GM21619 (cell line): Measurements from ENCODE around the gene CAPN7.

Source experiments
- ATAC-seq: cut with Tn5 transposase; IDR thresholded peaks from one replicate; pipeline ENCODE4 v1.9.1; 2021; ENCODE audit not compliant: unreplicated experiment

Gene CAPN7

DNA sequence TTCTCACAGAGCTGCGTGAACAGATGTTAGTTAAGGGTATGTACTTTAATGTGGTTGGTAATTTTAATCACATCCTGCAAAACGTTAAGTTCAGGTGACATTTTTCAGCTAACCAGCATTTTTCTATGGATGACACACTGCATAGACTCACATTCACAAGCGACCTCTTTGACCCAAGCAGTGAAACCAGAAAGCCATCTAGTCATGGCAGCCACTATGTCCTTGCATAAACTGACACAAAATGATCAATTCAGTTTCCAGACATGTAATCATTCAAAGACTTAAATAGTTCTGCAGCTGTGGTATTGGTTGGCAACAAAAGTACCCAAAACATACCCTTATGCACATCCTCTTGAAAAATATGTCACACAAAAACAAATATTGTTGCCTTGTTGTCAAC, 7.4 kb upstream of the CAPN7 start:
- no peak for ATAC-seq

DNA sequence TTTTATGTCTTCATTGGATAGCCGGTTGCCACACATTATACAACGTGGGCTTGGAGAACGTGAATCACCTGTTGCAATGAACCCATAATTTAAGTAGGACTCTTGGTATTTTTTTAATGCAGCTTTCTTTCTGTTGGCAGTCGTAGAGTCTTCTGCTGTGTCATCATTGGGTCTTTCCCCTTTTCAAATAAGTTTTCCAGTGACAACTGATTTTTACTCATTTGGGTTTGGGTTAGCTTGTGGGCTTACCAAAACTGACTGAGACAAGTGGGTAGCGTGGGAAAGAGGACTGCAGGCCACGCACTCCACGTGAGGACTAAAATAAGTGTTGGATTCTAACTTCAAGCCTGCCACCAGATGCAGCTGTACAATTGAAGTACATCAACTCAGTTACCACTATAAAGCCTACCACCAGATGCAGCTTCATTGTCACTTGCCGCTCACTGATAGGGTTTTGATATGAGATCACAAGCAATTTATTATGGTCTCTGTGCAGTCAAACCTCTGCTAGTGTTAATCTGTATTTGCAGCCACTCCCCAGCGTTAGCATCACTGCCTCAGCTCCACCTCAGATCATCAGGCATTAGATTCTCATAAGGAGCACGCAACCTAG, 6.4 kb upstream of the CAPN7 start:
- ATAC-seq, result no peak

DNA sequence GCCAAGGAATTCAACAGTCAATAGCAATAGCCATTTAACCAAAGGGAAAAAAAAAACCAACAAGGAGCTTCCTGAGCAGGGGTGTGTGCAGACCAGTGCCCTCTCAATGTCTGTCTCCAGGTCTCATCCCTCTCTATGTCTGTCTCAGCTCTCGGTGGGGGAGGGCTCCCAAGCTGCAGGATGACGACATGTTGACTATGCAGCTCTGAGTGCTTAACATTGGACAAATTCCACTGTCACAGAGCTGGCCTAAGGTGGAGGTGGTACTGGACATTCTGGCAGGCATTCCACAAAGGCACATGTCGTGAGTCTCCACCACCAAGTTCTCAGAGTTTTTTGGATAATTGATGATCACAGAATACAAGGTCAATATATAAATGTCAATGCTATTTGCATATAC, 2.0 kb upstream of the CAPN7 start:
- ATAC-seq, result no peak

DNA sequence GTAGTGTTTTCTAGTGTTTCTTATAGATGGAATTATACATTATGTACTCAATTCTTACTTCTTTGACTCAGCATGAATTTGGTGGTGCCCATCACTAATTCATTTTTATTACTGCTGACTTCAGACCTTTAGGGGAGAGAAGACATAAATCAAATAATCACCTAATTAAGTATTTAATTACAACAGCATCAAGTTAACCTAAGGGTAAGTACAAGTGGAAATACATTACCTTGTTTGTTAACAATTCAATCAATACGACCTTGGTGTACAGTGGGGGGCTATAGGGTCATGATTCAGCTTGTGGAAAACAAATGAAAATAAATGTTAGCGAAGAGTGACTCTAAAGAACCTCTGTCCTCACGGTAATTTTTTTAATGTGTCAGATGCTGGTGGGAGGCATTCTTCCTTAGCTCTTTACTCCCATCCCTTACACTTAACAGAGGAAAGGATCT, 538 bp upstream of the CAPN7 start:
- no peak for ATAC-seq

DNA sequence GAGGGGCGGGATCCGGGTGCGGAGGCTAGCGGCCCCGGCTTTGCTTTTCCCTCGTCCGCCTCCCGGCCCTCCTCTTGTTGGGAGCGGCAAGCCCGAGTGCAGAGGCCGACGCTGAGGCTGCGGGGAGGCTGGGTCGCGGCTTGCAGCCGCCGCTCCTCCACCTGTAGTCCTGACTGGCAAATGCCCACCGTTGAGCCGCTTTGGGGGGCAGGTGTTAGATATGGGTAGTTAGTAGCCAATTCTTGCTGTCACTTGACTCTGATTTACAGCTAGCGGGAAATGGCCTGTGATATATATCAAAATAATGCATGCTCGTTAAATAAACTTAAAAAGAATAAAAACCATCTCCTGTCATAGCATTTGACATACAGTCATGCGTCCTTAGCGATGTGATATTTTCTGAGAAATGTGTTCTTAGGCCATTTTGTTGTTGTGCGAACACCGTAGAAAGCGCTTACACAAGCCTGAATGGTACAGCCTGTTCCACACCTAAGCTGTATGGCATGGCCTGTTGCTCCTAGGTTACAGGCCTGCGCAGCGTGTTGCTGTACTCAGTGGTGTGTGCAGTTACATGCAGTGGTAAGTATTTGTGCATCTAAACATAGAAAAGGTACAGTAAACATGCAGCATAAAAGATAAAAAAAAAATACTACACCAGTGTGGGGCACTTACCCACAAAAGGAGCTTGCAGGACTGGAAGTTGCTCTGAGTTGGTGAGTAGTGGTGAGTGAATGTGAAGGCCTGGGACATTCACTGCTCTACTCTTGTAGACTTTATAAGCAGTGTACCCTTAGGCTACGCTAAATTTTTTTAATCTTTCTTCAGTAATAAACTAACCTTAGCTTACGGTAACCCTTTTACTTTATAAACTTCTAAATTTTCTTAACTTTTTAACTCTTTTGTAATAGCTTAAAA, 873 bp downstream of the CAPN7 start:
- ATAC-seq, result no peak

DNA sequence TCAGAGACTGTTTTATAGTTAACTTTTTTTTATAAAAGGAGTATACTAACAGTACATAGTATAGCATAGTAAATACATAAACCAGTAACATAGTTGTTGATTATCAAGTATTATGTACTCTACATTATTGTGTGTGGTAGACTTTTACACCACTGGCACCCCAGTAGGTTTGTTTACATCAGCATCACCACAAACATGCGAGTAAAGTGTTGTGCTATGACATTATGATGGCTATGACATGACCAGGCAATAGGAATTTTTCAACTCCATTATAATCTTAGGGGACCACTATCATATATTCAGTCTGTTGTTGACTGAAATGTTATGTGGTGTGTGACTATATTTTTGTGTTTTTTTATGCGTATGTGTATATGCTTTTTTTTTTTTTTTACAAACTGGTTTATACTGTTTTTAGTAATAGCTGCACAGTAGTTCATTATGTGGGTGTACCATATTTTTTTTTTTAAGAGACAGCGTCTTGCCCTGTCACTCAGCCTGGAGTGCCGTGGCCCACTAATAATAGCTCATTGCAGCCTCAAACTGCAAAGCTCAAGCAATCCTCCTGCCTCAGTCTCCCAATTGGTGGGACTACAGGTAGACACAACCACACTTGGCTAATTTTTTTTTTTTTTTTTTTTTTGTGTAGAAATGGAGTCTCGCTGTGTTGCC, 1.9 kb downstream of the CAPN7 start:
- ATAC-seq, result no peak

DNA sequence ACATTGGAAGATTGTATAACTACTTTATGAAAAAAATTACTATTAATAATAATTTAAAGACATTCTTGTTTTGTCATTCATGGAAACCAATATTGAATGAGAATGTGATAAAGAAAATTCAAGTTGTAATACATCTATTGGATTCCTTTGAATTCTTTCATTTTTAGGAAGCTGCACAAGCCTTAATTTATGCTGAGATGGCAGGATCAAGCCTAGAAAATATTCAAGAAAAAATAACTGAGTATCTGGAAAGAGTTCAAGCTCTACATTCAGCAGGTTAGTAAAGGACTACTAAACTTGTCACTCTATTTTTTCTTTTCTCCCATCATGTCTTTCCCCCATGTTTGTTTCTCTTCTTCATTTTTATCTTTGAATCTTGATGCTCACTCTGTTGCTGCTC, 5.9 kb downstream of the CAPN7 start:
- no peak for ATAC-seq

DNA sequence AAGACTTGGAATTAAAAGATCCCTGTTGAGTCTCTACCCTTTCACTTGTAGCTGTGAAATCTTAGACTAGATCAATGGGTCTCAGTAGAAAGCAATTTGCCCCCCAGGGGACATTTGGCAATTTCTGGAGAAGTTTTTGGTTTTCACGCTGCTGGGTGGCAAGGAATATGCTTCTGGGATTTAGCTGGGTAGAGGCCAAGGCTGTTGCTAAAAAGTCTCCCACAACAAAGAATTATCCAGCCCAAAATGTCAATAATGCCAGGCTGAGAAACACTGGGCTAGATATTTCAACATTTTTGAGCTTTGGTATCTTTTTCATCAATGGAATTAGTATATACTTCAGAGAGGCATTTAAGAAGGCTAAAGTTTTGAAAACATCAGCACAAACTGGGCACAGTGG, 8.7 kb downstream of the CAPN7 start:
- ATAC-seq, result no peak

DNA sequence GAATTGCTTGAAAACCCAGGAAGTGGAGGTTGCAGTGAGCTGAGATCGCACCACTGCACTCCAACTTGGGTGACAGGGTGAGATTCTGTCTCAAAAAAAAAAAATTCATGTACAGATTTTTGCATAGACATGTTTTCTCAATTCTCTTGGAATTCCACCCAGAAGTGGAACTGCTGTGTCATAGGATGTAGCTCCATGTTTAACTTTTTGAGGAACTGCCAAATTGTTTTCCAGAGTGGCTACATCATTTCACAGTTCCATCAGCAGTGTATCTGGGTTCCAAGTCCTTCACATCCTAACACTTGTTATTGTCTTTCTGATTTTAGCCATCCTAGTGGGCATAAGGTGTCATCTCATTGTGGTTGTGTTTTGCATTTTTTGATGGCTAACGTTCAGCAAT, 9.9 kb downstream of the CAPN7 start:
- ATAC-seq, result no peak

DNA sequence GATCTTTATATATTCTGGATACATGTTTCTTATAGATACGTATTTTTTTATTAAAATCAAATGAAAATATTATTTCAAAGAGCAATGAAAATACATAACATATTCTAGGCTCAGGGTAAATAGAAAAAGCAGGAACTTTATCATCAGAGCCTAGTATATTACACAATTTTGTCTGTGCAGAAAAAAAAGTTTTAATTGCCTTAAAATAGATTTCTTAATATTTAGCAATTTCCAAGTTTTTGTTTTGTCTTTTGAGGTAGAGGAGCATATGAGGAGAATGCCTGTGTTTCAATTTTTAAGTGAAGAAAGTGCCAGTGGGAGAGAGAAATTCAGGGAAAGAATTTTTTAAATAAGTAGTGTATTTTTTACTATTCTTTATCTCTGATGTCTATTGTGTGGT, 10.5 kb downstream of the CAPN7 start:
- ATAC-seq, result no peak

DNA sequence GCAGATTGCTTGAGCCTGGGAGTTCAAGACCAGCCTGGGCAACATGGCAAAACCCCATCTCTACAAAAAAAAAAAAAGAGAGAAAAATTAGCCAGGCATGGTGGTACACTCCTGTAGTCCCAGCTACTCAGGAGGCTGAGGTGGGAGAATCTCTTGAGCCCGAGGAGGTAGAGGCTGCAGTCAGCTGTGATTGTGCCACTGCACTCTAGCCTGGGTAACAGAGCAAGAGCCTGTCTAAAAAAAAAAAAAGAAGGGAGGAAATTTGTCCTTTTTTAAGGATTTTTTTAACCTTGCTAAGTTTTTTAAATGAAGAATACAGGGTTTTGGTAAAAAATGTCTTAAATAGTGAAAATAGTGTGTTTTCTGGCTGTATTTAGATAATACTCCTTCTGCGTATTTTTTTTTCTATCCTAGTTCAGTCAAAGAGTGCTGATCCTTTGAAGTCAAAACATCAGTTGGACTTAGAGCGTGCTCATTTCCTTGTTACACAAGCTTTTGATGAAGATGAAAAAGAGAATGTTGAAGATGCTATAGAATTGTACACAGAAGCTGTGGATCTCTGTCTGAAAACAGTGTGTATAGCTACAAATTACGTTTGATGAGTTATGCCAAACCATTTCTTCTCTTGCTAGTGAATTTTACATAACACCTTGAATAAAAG, 11.1 kb downstream of the CAPN7 start:
- ATAC-seq, result no peak

DNA sequence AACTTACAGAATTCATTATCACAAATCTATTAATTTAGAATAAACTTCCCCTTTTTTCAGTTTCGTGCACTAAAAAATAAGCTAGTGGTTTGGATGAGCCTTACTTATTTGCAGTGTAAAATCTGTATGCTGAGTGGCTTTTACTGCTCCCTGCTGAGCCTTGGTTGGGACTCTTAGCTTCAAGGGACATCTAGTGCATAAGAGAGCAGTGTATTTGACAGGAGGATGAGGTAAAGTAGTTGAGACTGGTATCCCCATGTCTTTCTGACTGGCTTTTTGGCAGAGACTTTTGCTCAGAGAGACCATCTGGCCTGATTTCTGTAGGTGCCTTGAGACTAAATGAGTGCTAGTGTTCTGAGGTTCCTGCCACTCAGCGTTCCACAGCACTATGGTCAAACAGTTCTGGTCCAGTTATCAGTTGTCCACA, 11.8 kb downstream of the CAPN7 start:
- ATAC-seq, result no peak

DNA sequence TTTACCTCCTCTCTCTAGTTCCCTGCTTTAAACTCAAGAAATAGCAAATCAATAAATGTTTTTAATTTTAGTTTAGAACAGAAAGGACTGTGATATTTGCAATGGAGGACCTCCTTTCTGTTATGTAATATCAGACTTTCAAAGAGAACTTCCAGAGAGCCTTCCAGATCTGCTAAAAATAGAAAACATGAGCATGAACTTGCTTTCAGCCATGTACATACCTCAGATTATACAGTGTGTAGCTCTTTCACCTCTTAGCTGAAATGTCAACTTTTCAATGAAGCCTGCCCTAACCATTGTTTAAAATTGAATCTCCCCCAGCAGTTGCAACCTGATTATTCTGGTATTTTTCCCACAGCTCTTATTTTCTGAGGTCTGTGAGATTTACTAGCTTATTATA, 12.6 kb downstream of the CAPN7 start:
- ATAC-seq, result no peak

DNA sequence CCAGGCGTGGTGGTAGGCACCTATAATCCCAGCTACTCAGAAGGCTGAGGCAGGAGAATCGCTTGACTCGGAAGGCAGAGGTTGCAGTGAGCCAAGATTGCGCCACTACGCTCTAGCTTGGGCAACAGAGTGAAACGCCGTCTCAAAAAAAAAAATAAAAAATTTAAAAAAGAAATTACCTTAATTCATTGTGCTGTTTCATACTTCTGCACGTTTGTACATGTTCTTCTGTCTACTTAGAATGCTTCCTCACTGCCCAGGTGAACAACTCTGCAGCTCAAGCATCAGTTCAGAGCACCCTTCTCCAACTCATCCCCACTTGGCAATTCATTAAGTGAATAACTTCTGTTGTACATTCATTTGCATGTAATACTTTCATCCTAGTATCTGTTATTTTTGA, 14.0 kb downstream of the CAPN7 start:
- ATAC-seq, result no peak

DNA sequence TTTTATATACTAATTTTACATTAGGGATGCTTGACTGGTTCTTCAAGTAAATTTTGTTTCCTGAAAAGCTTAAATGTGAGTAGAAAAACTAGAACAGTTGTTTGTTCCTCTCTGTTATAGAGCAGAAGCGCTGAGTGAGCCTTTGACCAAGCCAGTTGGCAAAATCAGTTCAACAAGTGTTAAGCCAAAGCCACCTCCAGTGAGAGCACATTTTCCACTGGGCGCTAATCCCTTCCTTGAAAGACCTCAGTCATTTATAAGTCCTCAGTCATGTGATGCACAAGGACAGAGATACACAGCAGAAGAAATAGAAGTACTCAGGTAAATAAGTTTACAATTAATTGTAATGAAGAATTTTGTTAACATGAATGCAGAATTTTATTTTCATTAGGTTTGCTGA, 14.6 kb downstream of the CAPN7 start:
- no peak for ATAC-seq

DNA sequence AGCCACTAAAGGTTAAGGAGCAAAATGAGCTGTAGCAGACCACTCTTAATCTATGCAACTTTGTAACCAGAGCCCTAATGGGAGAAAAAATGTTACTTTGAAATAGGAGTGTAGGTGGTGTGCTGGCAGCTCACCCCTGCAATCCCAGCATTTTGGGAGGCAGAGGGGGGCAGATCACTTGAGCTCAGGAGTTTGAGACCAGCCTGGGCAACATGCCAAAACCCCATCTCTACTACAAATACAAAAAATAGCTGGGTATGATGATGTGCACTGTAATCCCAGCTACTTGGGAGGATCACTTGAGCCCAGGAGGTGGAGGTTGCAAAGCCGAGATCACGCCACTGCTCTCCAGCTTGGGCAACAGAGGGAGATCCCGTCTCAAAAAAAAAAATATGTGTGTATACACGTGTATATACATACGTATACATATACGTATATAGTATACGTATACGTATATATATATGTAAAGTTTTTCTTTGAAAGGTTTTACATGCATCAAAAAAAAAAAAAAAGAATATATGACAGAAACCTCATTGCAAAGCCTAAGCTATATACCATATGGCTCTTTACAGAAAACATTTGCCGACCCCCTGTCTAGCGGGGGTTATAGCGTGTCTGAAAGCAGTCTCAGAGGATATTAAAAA, 15.7 kb downstream of the CAPN7 start:
- ATAC-seq, result no peak

DNA sequence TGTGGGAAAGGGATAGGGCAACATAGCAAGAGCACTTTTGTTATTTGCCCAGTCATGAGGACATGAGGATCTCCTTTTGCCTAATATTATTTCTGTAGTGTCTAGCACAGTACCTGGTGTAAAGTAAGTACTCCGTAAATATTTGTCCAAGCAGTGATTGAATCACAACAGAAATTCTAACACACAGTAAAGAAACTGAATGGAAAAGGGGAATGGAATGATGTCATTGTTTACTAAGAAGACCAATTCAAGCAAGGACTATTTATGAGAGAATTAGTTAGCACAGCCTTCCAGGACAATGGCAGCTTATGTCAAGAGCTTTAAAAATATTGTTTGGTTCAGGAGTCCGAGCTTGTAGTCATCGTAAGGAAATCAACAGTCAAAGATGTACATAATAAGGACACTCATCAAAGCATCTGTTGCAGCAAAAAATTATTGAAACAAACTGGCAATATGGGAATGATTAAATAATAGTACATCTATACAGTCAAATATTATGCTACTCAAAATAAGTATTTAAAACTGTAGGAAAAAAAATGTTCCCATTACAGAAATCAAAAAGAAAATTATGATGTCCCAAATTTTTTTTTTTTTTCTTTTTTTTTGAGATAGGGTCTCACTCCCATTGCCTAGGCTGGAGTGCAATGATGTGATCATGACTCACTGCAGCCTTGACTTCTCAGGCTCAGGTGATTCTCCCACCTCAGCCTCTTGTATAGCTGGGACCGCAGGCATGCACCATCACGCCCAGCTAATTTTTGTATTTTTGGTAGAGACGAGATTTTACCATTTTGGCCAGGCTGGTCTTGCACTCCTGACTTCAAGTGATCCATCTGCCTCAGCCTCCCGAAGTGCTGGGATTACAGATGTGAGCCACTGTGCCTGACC, 17.9 kb downstream of the CAPN7 start:
- ATAC-seq, result no peak

DNA sequence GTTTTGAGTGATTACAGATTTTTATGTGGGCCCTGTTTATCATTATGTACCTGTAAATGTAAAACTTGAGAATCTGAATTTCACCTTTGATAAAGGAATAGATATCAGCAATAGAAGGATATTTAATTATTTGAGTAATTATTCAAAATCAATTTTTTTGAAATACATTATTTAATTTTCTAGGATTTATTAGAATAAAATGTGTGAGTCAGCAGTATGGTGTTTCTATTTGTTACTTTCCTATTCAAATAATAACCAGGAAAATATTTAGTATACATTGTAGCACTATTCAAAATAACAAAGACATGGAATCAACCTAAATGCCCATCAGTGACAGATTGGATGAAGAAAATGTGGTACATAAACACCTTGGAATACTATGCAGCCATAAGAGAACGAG, 22.1 kb downstream of the CAPN7 start:
- no peak for ATAC-seq

DNA sequence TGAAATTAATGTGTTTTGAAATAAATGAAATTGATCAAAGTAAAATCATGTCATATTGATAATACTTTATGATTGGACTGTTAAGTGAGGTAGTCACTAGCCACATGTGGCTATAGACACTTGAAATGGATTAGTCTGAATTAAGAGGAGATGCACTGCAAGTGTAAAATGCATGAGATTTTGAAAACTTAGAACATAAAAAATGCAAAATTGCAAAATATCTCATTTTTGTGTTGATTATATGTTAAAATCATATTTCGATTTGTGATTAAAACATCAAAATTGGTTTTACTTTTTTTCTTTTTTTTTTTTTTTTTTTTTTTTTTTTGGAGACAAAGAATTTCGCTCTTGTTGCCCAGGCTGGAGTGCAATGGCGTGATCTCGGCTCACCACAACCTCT, 23.2 kb downstream of the CAPN7 start:
- ATAC-seq, result no peak

DNA sequence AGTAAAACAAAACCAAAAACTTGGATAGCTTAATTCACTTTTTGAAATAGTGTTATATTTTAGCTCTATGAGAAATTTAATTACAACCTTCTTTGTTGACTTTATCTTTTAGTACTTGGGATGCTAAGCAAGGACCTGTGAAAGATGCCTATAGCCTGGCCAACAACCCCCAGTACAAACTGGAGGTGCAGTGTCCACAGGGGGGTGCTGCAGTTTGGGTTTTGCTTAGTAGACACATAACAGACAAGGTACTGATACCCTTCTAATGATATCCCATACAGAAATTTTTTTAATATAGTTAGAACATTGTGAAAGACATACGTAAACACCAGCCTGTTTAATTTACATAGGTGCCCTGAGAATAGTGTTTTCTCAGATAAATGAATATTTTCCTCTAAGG, 35.3 kb downstream of the CAPN7 start:
- ATAC-seq, result no peak
